GM19438 (cell line): Measurements from ENCODE around the gene GMPPA.

Source experiments
- ATAC-seq: cut with Tn5 transposase; IDR thresholded peaks from one replicate; pipeline ENCODE4 v1.9.1; 2021; ENCODE audit warnings: low read depth; ENCODE audit not compliant: unreplicated experiment

Gene GMPPA

DNA sequence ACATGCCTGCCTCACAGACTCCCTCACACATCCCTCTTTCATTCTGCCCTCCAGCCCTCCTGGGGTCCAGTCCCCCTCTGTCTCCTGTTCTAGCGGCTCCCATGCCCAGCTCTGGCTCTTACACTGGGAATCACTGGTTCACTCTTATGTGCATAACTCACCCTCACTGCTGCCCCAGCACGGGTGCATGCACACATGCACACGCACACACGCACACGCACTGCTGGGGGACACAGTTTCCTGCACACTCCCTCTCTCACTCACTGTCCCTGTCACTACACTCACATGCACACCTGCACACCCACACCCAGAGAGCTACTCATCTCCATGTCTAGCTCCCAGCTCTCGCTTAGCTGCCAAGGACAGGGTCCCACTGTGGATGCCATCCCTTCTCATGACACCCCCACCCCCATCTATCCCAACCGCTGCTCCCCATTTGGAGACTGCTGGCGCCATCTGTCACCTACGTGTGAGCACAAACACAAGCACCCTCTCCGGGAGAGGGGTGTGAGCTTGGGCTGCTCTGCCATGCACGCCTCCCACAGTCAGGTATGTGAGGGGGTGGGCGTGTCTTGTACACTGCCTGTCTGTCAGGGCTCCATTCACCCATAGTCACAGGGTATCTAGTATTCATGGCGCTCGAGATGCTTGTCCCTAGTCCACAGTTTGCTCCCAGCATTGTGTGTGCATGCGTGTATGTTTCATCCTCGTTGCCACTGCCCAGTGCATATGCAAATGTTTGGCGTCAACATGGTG is 17.4 kb downstream of the GMPPA start:
- no peak for ATAC-seq

DNA sequence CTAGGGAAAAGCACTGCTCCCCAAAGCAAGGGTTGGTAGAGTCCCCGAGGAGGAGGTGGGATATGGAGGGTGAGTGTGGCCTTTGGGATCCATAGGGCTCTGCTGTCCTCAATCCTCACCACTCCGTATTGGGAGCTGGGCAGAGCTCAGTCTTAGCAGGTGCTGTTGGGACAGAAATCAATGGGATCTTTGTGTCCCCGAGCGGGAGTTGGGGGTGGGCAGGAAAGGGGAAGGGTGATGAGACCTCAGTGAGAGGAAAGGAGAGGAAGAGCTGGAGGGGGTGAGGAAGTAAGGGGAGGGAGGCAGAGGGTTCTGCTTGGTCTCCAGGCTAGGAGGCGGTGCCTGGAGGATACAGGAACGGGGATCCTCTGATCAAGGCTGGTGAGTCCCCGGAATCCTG is 18.2 kb downstream of the GMPPA start:
- no peak for ATAC-seq

DNA sequence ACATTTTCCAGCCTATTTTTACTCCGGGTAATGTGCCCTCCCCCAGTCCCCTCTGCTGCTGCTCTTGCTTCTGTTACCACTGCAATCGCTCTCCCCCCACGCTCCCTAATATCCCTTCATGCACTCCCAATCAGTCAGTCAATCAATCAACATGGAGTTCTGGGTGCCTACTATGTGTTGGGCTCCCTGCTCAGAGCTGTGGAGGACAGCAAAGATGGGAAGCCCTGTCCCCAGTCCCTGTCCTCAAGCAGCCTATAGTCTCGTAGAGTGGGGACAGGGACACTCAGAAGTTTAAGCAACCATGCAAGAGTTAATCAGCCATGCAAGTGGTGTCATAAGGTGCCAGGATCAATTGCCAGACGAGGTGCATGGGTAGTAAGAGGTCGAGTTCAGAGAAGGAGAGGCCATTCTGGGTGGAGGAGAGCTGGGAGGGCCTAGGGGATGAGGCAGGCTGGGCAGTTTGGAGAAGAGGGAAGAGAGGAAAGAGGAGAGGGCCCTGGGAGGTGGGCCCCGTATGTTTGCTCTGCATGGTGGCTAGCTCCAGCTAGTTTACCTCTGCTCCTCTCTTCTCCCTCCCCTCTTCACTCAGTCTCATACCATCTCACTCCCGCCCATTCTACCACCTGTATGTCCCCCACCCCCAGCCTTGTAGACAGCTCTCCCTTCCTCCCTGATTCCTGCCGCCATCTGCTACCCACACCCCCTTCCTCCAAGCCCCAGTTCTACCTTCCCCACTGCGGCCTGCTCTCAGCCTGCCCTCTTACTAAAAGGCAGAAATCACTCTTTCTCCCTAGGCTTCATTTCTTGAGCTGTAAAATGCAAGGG is 19.5 kb downstream of the GMPPA start:
- ATAC-seq = no peak

DNA sequence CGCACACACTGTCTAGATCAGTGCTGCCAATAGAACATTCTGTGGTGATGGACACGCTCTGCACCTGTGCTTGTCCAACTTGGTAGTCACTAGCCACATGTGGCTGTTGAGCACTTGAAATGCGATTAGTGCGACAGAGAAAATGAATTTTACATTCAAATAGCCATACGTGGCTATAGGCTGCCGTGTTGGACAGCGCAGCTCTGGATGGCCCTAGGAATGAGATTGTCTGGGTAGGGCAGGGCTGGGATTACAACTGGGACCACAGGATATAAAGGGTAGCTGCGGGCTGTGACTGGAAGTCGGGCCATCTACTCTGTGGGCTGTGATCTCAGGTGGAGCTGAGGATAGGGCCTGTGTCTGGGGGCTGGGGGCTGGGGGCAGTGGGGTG is 20.8 kb downstream of the GMPPA start:
- no peak for ATAC-seq

DNA sequence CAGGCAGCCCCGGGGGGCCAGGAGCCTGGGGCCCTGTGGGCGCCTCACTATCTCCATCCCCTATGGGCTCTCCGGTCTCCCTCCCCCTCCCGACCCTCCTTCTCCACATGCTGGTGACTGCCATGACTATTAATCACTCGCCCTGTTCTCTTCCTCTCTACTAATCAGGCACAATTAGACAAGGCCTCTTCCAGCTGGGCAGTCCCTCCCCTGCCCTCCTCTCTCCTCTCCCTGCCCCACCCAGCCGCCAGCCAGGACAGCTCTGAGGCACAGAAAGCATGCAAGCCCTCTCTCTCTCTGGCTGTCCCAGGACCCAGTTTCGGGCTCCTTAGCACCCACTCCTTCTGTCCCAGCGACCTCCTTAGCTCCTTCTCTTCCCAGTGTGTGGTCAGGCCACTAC is 21.4 kb downstream of the GMPPA start:
- no peak for ATAC-seq

DNA sequence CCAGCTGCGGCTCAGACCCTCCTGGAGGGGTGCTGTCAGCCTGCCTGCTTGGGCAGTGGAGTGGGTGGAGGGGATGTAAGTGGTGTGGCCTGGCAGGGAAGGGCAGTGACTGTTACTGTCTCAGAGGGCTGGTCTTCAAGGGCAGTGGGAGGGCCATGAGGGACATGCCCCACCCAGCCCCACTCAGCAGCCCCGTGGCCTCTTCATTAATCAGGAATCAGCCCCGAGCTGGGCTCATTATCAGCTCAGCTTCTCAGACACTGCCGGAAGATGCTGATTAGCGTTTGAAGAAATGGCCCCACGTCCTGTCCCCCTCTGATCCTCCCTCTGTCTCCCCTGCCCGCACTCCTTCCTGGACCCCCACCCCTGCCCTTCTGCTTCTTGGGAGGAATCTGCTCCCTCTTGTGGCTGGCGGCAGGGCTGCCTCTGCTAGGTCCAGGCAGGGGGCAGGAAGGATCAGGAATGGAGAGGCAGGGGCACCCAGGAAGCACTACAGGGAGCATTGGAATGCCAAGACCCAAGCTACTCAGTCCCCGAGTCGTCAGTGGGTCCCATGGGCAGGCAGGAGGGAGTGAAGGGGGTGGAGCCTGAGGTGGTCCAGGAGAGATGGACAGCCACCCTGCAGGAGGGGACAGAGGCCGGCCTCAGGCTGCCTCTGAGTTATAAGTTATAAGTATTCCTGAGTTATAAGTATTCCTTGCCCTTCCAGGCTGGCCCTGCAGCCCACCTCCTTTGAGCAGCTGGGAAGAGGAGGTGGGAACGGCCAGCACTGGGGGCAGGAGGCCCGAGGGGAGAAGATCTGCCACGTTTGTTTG is 22.6 kb downstream of the GMPPA start:
- no peak for ATAC-seq

DNA sequence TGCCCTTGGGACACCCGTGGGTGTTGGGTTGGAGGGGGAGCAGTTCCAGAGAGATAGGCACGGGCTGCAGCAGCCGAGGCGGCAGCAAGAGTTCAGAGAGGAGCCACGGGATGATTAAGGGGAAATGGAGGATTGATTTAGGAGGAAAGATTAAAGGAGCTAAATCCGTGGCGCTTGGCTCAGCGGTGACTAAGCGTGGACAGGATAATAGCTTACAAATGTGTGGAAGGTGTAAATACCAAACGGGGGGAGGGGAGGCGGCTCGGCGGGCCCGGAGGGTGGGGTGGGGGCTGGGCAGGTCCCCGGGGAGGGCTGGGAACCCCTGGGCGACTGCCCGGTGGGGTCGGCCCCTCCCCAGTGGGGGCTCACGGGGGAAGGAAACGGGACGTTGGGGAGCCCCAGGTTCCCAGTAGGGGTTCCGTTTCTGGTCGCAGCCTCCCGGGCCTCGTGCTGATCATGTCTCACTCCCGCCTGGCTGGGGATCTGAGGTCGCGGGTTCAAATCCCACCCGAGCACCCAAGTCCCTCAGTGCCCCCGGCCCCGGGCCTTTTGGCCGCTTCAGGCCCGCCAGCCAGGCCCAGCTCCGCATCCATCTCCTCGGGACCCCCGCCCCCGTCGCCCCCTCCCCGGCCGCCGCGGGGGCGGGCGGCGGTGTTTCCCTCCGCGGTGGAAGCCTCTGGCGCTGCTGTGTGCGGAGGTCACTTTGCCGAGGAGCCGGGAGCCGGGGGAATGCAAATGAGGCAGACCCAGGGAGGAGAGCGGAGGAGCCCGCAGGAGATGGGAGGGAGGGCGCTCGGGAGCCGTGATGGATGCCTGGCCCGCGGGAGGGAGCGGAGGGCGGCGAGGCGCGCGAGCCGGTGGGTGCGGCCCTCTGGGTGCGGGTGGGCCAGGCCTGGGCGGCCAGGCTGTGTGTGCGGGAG is 23.7 kb downstream of the GMPPA start:
- no peak for ATAC-seq

DNA sequence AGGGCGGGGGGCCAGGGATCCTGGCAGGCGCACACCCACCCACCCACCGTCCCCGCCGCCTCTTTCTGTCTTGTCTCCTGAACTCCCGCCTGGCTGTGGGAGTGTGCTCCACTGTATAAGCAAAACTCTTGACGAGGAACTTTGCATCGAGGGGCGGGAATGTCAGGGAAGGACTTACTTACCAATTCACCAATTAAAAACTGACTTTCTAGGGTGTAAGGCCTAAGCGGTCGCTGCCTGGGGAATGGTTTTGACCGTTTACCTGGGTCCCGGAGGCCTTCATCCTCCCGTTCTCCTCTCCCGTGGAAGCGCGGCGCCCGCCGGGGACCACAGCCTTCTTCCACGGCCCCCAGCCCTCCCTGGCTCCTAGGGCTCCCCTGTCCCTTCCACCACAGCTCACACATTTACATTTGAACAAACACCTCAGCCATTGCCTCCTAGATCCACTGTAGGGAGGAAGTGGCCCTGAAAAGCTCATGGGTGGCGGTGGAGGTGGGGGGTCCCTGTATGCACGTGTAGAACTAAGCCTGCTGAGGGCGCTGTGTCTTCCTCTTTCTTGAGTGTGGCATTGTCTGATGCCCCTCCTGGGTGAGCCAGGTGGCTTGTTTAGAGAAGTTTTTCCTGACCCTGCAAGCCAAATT is 24.5 kb downstream of the GMPPA start:
- no peak for ATAC-seq

DNA sequence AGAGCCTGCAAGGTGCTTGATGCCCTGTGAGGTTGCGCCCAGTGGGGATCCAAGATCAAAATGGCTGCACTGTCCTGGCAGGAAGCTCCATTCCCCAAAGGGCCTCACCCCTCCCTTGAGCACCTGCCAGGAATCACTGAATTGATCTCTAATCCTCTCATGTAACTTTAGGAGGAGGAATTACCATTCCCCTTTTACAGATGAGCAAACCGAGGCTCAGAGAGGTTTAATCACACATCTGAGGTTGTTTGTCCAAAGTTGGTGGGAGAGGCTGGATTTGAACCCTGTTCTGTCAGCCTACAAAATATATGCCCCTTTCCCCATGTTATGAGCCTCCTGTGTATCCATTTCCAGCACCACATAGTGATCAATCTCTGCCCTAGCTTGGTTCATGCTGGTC is 26.1 kb downstream of the GMPPA start:
- no peak for ATAC-seq

DNA sequence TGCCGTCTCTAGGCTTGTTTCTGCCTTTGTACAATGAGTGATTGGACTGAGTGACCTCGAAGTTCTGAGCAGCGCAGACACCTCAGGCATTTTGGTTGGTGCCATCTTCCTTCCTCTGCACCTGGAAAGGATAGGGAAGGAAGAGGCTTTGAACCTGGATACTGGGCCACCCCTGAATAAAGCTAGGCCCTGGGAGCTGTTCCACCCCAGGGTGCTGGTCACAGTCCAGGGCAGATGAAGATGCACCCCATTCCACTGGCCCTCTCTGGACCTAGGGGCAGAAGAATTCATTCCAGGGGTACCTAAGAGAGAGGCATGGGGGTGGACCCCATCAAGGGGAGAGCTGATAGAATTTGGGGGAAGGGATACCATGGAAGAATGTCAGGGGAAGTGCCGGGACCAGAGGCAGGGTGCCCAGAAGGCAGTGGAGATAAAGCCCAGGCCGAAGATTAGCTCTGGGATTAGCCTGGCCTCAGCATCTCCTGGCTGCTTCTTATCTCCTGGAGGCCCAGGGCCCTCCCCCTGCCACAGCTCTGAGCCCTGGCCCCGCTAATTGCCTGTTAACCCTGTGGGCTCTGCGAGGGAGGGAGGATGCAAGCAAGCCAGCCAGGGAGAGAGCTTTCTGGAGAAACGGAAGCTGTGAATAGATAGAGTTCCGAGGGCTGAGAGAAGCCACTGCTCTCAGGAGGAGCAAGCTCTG is 27.0 kb downstream of the GMPPA start:
- ATAC-seq = no peak

DNA sequence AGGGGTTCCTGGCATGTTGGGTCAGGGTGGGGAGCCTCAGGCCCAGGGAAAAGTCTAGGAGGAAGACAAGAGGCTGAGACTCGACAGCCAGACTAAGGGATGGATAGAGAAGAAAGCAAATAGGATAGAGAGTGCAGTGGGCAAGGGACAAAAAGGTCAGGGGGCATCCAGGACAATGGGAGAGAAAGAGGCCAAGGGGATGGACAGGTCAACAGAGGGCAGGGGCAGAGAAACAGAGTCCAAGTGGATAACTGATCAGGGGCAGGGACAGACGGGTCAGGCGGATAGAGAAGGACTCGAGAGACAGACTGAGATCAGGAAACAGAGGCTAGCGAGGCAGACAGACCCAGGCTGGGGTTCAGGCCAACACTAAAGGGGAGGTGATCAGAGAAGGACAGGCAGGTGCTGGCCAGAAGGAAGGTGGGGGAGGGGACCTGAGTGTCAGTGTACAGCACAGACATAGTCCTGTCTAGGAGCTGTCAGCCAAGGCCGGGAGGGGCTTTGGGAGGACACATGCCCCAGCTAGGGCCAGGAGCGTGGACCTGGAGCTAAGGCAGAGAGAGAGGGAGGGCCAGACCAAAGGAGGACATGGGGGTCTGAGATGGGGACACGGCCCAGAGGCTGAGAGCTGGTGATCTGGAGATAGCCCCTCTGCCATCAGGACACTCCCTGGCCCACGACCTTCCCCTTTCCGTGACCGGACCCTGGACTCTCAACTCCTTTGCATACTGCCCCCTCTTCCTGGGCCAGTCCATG is 27.8 kb downstream of the GMPPA start:
- ATAC-seq = no peak

DNA sequence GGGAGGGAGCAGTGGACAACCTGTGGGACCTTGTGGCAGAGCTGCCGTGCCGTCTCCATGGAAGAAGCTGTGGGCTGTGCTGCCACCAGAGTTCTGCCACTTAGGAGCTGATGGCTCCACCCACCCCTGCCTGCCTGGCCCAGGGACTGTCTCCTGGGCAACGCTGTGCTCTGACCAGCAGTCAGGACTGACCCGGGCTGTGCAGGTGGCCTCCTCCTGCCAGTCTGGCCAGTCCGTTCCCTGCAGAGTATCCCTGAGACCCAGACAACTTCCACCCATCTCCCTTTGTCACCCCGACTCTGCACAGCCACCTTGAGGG is 28.3 kb downstream of the GMPPA start:
- no peak for ATAC-seq

DNA sequence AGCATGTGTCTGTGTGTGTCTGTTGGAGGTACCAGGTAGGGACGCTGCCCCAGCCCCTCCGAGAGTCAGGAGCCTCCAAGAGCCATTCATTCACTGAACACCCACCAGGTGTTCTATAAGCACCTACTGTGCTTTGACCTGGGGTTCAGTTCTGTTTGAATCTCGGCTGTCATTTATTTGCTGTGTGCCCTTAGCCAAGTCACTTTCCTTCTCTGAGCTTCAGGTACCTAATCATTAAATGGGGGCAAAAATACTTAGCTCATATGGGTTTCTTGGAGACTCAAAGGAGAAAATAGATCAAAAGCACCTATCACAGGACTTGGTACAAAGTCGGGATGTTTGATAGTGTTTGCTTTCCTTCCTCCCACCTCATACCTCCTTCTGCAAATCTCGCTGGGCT is 28.8 kb downstream of the GMPPA start:
- ATAC-seq = no peak

DNA sequence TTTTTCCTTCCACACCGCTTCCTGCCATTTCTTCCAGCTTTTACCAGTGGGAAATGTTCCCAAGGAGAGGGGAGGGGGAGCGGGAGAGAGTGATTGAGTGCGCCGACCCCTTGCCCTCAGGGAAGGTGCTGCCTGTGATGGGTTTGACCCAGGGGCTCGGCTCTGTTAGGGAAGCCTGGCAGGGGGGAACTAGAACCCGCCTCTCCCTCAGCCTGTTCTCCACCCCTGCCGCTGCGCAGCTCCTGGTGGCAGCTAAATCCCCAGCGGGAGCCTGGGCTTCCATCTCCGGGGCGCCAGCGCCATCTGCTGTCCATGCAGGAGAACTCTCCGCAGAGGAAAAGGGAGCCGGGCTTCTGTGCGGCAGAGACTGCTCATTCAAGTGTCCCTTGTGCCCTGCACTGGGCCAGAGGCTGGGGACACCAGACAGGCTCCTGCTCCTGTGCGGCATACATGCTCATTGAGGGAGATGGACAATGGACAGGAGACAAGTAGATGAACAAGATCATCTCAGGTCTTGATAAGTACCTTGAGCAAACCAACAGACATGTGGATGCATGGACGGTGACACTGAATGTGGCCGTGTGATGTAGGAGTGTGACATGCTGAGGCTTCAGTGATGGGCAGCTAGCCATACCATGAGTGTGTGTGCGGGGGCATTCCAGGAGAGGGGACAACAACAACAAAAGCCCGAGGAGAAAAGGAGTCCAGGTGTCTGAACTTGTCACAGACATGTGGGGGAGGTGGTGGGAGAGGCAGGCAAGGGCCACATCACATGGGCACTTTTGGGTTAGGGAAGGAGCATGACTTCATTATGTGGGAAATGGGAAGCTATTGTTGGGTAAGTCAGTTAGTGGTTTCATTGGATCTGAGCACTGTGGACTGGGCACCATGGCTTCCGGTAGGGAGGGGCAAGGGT is 31.6 kb downstream of the GMPPA start:
- ATAC-seq = peak; percentile 93

DNA sequence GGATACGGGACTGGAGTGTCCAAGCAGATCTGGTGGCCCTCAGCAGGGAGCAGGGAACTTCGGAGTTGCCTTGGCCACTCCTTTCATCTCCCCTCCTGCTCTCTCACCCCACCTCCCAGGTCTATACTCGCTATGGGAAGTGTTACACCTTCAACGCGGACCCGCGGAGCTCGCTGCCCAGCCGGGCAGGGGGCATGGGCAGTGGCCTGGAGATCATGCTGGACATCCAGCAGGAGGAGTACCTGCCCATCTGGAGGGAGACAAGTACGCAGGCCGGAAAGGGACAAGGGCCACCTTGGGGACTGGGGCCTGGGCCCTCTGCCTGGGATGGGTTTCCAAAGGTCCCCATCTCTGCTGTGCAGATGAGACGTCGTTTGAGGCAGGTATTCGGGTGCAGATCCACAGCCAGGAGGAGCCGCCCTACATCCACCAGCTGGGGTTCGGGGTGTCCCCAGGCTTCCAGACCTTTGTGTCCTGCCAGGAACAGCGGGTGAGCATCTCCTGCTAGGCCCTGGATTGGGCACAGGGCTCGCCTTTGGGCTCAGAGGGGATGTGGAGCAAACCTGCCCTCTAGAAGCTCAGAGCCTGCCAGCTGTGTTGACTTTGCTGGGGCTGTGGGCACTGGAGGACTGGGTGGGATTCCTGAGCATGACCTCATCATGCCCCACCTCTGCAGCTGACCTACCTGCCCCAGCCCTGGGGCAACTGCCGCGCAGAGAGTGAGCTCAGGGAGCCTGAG is 33.1 kb downstream of the GMPPA start:
- no peak for ATAC-seq

DNA sequence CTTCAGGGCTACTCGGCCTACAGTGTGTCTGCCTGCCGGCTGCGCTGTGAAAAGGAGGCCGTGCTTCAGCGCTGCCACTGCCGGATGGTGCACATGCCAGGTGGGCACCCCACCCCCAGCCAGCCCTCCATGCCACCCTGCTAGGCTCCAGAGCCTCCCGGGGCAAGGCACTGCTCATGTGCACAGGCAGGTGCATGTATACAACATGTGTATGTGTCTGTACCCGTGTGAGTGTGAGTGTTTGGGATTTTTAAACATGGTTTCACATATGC is 33.6 kb downstream of the GMPPA start:
- ATAC-seq = no peak
